ENCODE measurements around the gene RASD1.
A peak's percentile ranks its signal among the peaks of the same experiment; 100 is the strongest.
"Not testable (repeated sequence)": the region's sequence is repeated elsewhere in the genome, so short reads cannot be mapped to it uniquely, and the experiment has no call there.

RASD1 gene

GRCh38 chr17:17469358-17469757 is 26.8 kb downstream of the RASD1 start:
- no peak for DNase-seq (ENCODE audit: low read depth in 2 of 2)

- no peak for DNase-seq (ENCODE audit: low read depth in 2 of 2)
Measured at GRCh38 chr17:17468217-17469010, 27.8 kb downstream of the RASD1 start.

GRCh38 chr17:17467720-17468119 is 28.5 kb downstream of the RASD1 start:
- no peak for DNase-seq (ENCODE audit: low read depth in 2 of 2)

GRCh38 chr17:17467016-17467415 is 29.2 kb downstream of the RASD1 start:
- DNase-seq (ENCODE audit: low read depth in 2 of 2), result no peak

GRCh38 chr17:17466511-17466910 is 29.7 kb downstream of the RASD1 start:
- no peak for DNase-seq (ENCODE audit: low read depth in 2 of 2)

GRCh38 chr17:17465878-17466277 is 30.3 kb downstream of the RASD1 start:
- not testable (repeated sequence) for DNase-seq (ENCODE audit: low read depth in 2 of 2)

- no peak for DNase-seq (ENCODE audit: low read depth in 2 of 2)
Measured at GRCh38 chr17:17463821-17464220, 32.4 kb downstream of the RASD1 start.

- DNase-seq (ENCODE audit: low read depth in 2 of 2), result no peak
Measured at GRCh38 chr17:17462048-17462824, 34.0 kb downstream of the RASD1 start.

GRCh38 chr17:17460038-17460437 is 36.2 kb downstream of the RASD1 start:
- no peak for DNase-seq (ENCODE audit: low read depth in 2 of 2)

GRCh38 chr17:17457680-17458079 is 38.5 kb downstream of the RASD1 start:
- DNase-seq (ENCODE audit: low read depth in 2 of 2), result no peak

- DNase-seq (ENCODE audit: low read depth in 2 of 2), result no peak
Measured at GRCh38 chr17:17456251-17456650, 39.9 kb downstream of the RASD1 start.

- no peak for DNase-seq (ENCODE audit: low read depth in 2 of 2)
Measured at GRCh38 chr17:17455173-17455572, 41.0 kb downstream of the RASD1 start.

- not testable (repeated sequence) for DNase-seq (ENCODE audit: low read depth in 2 of 2)
Measured at GRCh38 chr17:17454700-17455099, 41.5 kb downstream of the RASD1 start.

GRCh38 chr17:17454276-17454675 is 41.9 kb downstream of the RASD1 start:
- DNase-seq (ENCODE audit: low read depth in 2 of 2), result no peak

- DNase-seq (ENCODE audit: low read depth in 2 of 2), result no peak
Measured at GRCh38 chr17:17453088-17453487, 43.1 kb downstream of the RASD1 start.

GRCh38 chr17:17448723-17449122 is 47.5 kb downstream of the RASD1 start:
- no peak for DNase-seq (ENCODE audit: low read depth in 2 of 2)

- DNase-seq (ENCODE audit: low read depth in 2 of 2), result no peak
Measured at GRCh38 chr17:17448076-17448475, 48.1 kb downstream of the RASD1 start.

- no peak for DNase-seq (ENCODE audit: low read depth in 2 of 2)
Measured at GRCh38 chr17:17447264-17447663, 48.9 kb downstream of the RASD1 start.

GRCh38 chr17:17446666-17447155 is 49.5 kb downstream of the RASD1 start:
- DNase-seq (ENCODE audit: low read depth in 2 of 2), result no peak

GRCh38 chr17:17445925-17446665 is 50.1 kb downstream of the RASD1 start:
- DNase-seq (ENCODE audit: low read depth in 2 of 2), result peak; percentile 43 to 50

GRCh38 chr17:17445296-17445924 is 50.8 kb downstream of the RASD1 start:
- no peak for DNase-seq (ENCODE audit: low read depth in 2 of 2)

Data from fibroblast of skin of left biceps (primary cell).